DMS53 treated with DMSO at 0.1 percent for 48 hours (cell line): ENCODE data around the gene CBS.
"Not testable (repeated sequence)": the region's sequence is repeated elsewhere in the genome, so short reads cannot be mapped to it uniquely, and the experiment has no call there.

Experiments
- DNase-seq: peaks from one replicate; lab custom pipeline; 2025; ENCODE audit not compliant: unreplicated experiment; lab: John Stamatoyannopoulos, UW

CBS gene

DNA sequence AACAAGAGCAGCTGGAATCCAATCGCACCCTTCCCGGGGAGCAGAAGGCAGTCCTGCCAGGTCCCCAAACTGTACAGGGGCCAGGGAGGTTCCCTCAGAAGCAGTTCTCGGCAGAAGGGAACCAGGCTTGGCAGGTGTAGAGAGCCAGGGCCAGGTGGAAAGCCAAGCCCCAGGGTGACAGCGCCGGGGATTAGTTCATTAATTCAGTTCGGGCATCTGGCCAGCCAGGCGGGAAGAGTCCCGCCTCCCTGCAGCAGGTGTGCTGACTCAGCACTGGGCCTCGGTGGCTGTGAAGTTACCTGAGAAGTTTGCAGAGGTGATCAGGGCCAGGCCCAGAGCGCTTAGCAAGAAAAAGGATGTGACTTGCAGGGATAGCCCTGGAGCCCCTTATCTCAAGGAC is 6.0 kb downstream of the CBS start:
- DNase-seq, result not testable (repeated sequence)

DNA sequence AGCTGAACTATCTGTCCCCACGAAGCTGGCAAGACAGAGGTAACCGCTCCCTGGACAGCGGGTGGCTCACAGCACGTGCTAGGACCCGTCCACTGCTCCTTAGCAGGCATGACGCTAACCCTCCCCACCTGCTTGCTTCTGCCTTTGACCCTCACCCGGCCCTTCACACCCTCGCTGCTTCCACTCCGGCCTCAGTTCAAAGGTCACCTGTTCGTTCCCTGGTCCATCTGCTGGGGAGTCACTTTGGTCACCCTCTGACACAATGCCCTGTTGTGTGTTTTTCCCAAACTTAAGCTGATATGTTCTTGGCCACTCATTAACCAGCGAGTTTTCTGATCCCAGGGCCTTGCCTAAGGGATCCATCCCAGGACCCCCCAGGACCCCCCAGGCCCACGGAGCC is 7.6 kb downstream of the CBS start:
- DNase-seq, result not testable (repeated sequence)

DNA sequence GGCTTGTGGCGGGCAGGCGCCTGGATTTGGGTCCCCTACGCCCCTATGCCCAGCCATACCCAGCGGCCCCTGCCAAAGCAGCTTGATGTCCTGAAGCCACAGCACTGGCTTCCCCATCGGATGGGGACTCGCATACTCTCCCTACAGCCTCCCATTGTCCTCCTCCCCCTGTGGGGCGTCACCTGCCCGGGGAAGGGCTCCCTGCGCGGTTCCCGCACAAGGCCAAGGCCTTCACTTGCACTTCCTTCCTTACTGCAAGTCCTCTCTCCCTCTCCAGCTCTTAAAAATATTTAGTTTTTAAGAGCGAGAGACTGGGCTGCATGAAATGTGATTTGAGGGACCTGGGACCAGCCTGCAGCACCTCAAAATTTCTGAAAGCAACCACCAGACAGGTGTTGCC is 8.9 kb downstream of the CBS start:
- DNase-seq, result not testable (repeated sequence)

- not testable (repeated sequence) for DNase-seq
These were observed 9.6 kb downstream of the CBS start for GRCh38 chr21:43065991-43066390.

DNA sequence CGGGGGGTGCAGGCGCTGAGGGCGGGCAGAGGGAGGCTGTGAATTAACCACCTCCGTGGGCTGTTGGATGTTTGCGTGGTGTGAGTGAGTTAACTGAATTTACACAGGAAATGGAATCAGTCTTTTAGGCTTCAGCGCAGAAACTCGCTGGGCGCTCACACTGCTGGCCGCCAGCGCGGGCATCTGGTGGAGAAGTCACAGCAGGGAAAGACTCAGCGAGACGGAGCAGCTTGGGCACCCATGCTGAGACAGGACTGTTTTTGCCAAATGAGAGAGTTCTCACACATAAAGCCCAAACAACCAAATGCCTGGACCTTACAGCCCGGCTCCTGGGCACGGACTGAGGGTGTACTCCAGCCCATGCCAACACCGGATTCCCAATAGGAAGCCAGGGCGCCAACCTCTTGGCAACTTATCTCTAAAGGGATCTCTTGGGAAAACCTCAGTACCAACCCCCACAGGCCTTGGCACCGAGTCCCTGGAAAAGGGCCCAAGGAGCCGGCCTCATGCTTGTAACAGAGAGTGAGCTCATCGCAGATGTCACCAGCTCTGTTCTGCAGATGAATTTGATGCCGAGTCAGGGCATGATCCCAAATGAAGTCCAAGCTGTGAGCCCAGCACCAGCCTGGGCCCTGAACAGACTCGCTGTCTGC is 11.2 kb downstream of the CBS start:
- DNase-seq, result not testable (repeated sequence)

- not testable (repeated sequence) for DNase-seq
These were observed 12.5 kb downstream of the CBS start for GRCh38 chr21:43062955-43063664.

- DNase-seq, result not testable (repeated sequence)
These were observed 22.5 kb downstream of the CBS start for GRCh38 chr21:43053112-43053511.

DNA sequence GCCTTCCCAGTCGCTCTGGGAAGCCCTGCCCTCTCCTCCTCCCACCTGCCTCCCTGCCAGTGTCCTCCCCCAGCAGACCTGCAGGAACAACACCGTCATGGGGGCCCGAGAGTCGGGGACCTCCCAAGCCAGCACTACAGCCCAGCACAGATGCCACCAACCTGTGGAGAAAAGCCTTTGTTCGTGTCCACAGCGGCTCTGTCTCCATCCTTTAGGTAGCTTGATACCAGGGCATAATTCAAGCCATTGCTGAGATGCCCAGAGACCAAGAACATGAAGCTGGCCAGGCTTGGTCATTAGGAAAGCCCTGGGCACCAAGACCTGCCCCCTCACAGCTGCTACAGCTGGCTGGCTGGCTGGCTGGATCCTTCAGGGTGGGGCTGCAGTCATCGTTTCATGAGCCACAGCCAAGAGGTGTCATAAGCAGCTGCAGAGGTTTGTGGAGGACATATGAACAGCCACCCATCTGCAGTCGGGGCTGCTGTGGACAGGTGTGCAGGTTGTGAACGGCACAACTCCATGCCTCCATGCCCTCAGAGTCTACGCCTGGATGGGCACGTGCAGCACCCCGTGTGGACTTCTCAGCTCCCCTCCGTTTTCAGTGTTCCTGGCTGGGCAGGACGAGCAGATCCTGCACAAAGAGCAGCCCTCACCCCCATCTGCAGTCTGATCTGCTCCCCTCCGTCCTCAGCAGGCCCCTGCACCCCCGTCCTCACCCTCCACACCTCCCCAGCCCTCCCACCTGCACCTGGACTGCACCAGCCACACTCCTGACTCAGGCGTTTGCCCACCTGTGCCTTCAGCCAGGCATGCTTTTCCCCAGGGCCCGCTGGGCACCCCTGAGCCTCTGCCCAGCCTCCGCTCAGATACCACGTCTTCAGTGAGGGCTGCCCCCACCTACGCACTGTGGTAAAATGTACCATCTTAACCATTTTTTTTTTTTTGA is 29.5 kb downstream of the CBS start:
- DNase-seq, result not testable (repeated sequence)

- not testable (repeated sequence) for DNase-seq
These were observed 30.3 kb downstream of the CBS start for GRCh38 chr21:43045165-43045875.

DNA sequence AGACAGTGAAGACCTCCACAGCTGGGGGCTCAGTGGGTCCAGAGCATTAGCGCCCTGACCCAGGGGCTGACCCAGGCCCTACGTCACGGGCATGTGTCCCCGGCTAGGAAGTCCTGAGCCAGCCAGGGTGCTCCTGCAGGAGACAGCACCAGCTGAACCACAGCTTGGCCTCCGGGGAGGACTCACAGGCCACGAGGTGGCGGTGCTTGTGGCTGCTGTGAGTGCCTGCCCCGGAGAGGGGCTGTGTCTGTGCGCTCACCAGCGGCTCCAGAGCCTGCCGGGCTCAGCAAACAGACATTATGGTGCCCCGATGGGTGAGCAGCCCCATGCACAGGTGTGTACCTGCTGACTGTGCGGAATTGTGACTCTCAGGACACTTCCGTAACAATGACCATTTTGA is 31.1 kb downstream of the CBS start:
- DNase-seq, result not testable (repeated sequence)

- not testable (repeated sequence) for DNase-seq
These were observed 32.3 kb downstream of the CBS start for GRCh38 chr21:43043291-43043690.

DNA sequence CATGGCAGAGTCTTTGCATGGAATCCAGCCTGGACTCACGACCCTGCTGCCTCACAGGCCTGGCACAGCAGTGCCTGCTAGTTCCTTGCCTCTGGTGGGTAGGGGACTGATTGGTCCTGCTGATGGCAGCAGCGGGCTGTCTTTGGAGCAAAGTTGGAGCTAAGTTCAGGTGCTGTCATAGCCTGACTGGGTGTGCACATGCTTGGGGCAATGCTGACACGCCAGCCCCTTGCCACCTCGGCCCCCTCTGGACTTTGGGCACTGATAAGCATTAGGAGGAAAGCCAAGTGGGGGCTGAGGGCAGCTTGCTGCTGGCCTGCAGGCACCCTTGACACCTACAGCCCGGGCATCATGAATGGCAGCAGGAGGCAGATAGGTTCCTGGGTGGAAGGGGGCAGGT is 33.5 kb downstream of the CBS start:
- DNase-seq, result not testable (repeated sequence)

DNA sequence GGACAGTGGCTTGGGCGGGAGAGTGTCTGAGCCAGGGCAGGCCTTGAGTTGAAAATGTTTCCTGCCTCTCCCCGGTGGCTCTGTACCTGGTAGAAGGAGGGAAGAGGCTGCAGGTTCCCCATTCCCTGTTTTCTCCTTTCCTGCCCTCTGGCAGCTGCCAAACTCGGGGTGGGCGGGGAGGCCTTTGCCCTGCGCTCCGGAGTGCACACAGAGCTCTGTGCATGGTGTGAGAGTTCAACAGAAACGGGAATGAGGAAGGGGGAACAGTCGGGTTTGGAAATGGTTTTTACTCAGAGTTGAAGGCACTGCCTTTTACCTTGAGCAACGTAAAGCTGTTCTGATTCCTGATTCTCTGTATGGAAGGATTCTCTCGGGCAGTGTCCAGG is 37.0 kb downstream of the CBS start:
- not testable (repeated sequence) for DNase-seq

DNA sequence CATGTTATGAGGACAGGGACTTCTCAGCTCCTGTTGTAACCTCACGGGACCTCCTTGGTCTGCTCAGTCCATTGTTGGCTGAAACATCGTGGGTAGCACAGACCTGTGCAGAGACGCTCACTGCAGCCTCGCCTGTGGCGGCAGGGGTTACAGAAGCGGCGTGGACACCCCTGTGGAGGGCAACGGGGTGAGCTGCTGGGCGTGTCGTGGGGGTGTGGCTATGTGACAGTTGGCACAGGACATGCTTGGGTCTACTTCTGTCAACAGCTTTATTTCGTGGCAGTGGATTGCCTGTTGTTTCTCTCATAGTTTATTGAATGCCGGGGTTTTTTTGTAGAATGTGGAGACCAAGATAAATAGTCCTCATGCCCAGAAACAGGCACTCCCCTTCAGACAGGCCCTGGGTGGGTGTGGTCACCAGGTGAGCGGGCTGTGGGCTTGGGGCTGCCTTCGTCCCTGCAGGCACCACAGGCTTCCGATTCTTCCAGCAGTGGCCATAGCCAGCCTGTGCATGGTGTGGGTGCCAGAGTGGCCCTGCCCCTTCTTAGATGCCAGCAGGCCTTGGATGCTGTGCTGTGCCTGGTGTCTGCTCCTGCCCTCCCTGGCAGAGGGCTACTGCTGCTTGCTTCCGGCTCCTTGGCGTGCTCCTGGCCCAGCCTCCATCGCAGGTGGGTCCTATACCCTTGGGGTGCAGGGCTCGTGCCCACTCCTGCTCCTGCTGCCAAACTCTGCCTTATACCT is 37.5 kb downstream of the CBS start:
- not testable (repeated sequence) for DNase-seq

- DNase-seq, result not testable (repeated sequence)
These were observed 38.7 kb downstream of the CBS start for GRCh38 chr21:43036889-43037288.

- no peak for DNase-seq
These were observed 40.8 kb downstream of the CBS start for GRCh38 chr21:43034826-43035225.

DNA sequence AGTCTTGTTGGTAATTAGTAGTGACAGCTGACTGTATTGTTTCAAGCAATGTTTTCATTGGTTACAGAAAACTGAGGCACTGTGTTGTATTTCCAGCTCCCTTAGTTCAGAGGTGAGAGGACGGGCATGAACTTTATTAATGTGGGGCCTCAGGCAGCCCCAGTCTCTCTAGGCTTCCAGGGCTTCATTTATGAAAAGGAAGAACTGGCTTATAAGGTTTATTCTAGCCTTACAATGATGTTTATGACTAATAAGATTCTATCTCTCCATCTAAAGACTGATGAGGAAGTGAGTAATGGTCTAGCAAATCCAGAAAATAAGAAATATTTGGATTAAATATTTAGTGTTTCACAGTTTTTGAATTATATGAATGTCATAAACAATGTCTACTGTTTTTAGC is 41.5 kb downstream of the CBS start:
- DNase-seq, result no peak

GRCh38 chr21:43031121-43031619 is 44.5 kb downstream of the CBS start:
- no peak for DNase-seq

- no peak for DNase-seq
These were observed 45.9 kb downstream of the CBS start for GRCh38 chr21:43029785-43030184.
